ENCODE data around the gene FHIT. TPM values are rescaled to one million over a fixed set of nuclear protein-coding genes. Genes with fewer than 3 reads are reported as not detected.

The FHIT gene
- polyA plus RNA-seq, 1 of the 3 experiments (the other 2 are of a cell fraction): 0.41 TPM

DNA sequence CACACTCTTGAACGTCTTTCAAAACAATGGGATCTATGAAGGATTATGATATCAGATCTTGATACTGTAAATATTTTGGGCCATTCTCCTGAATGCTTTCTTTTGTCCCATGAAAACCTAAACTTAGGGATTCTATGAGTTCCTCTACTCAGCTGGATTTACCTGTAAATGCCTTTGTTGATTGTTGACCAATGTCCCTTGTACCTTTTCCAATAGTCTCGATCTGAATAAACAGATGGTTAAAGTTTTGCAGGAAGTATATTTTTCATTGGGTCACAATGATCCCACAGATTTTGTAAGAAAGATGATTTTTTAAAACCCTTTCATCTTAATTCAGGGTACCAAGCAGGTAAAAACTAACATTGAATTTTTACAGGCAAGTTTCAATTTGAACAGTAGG, 634.1 kb downstream of the FHIT start:
- no peaks in the 10 kb centered on the region for H3K36me3 ChIP-seq (replicated peaks in 1 of 2; ENCODE audit: control insufficient read depth in 1 of 2, insufficient read depth in 2 of 2, low read length in 1 of 2)
- no peaks in the 10 kb centered on the region for H3K27me3 ChIP-seq (ENCODE audit: insufficient read depth)
- ChIA-PET CTCF (no interaction called here), POLR2A (no interaction called here)
- no peaks in the 10 kb centered on the region for H3K79me2 ChIP-seq (ENCODE audit: insufficient read depth)
- H4K20me1 ChIP-seq (ENCODE audit: insufficient read depth): no peaks in the 10 kb centered on the region
- no peak overlapping the region for H2AFZ ChIP-seq (ENCODE audit: low read depth)
- WGBS (ENCODE audit: low lambda C conversion rate): 50% methylated on average over 2 of the region's 2 CpGs
- DNase-seq: no peak
- H3K9ac ChIP-seq: no peak overlapping the region
- H3K4me2 ChIP-seq: no peak overlapping the region
- no peak overlapping the region for H3K27ac ChIP-seq (ENCODE audit: low read depth in 2 of 2, low read length in 1 of 2)
- no peaks in the 10 kb centered on the region for H3F3A ChIP-seq (replicated peaks; ENCODE audit: insufficient read depth)
- TF ChIP-seq, protein P1, sequence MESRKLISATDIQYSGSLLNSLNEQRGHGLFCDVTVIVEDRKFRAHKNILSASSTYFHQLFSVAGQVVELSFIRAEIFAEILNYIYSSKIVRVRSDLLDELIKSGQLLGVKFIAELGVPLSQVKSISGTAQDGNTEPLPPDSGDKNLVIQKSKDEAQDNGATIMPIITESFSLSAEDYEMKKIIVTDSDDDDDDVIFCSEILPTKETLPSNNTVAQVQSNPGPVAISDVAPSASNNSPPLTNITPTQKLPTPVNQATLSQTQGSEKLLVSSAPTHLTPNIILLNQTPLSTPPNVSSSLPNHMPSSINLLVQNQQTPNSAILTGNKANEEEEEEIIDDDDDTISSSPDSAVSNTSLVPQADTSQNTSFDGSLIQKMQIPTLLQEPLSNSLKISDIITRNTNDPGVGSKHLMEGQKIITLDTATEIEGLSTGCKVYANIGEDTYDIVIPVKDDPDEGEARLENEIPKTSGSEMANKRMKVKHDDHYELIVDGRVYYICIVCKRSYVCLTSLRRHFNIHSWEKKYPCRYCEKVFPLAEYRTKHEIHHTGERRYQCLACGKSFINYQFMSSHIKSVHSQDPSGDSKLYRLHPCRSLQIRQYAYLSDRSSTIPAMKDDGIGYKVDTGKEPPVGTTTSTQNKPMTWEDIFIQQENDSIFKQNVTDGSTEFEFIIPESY (IDR thresholded peaks at IDR 0.05; ENCODE audit: borderline replicate concordance, low read depth): no peak
- no peak for TF ChIP-seq CHD2 (IDR thresholded peaks at IDR 0.05; ENCODE audit: low read length, partially characterized antibody)
- TF ChIP-seq GABPA (IDR thresholded peaks at IDR 0.05; ENCODE audit: low read depth): no peak
- no peak for TF ChIP-seq RFX5 (IDR thresholded peaks at IDR 0.05; ENCODE audit: low read length)
- no peak for TF ChIP-seq FOXJ3 (CRISPR knock-in tag; IDR thresholded peaks at IDR 0.05)
- no peak for TF ChIP-seq MXI1 (IDR thresholded peaks at IDR 0.05; ENCODE audit: low read depth, low read length)
- no peak for TF ChIP-seq RXRA (IDR thresholded peaks at IDR 0.05; ENCODE audit: borderline replicate concordance, low read depth)
- TF ChIP-seq, protein P2, sequence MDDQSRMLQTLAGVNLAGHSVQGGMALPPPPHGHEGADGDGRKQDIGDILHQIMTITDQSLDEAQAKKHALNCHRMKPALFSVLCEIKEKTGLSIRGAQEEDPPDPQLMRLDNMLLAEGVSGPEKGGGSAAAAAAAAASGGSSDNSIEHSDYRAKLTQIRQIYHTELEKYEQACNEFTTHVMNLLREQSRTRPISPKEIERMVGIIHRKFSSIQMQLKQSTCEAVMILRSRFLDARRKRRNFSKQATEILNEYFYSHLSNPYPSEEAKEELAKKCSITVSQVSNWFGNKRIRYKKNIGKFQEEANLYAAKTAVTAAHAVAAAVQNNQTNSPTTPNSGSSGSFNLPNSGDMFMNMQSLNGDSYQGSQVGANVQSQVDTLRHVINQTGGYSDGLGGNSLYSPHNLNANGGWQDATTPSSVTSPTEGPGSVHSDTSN (IDR thresholded peaks at IDR 0.05): no peak
- TF ChIP-seq EZH2phosphoT487 (IDR thresholded peaks at IDR 0.05; ENCODE audit: borderline replicate concordance, low read depth): no peak
- no peak for TF ChIP-seq NRF1 (IDR thresholded peaks at IDR 0.05; ENCODE audit: low read depth, low read length)
- no peak for TF ChIP-seq JUND (IDR thresholded peaks at IDR 0.05)
- no peak for TF ChIP-seq EP300 (IDR thresholded peaks at IDR 0.05; ENCODE audit: borderline replicate concordance in 1 of 2, low read depth in 1 of 2, low read length in 1 of 2)
- TF ChIP-seq MEF2A (IDR thresholded peaks at IDR 0.05; ENCODE audit: borderline replicate concordance, low read depth): no peak
- TF ChIP-seq, protein P3, sequence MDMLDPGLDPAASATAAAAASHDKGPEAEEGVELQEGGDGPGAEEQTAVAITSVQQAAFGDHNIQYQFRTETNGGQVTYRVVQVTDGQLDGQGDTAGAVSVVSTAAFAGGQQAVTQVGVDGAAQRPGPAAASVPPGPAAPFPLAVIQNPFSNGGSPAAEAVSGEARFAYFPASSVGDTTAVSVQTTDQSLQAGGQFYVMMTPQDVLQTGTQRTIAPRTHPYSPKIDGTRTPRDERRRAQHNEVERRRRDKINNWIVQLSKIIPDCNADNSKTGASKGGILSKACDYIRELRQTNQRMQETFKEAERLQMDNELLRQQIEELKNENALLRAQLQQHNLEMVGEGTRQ (IDR thresholded peaks at IDR 0.05; ENCODE audit: borderline replicate concordance, low read depth, low read length): no peak
- TF ChIP-seq TAF1 (IDR thresholded peaks at IDR 0.05; ENCODE audit: borderline replicate concordance, low read depth, low read length): no peak
- no peak for TF ChIP-seq SIN3A (IDR thresholded peaks at IDR 0.05; ENCODE audit: borderline replicate concordance, low read depth, low read length)
- TF ChIP-seq FOSL2 (IDR thresholded peaks at IDR 0.05; ENCODE audit: borderline replicate concordance, low read depth): no peak
- no peak for TF ChIP-seq YY1 (IDR thresholded peaks at IDR 0.05; ENCODE audit: low read depth)
- no peak for TF ChIP-seq TCF12 (IDR thresholded peaks at IDR 0.05)
- TF ChIP-seq, protein P4, sequence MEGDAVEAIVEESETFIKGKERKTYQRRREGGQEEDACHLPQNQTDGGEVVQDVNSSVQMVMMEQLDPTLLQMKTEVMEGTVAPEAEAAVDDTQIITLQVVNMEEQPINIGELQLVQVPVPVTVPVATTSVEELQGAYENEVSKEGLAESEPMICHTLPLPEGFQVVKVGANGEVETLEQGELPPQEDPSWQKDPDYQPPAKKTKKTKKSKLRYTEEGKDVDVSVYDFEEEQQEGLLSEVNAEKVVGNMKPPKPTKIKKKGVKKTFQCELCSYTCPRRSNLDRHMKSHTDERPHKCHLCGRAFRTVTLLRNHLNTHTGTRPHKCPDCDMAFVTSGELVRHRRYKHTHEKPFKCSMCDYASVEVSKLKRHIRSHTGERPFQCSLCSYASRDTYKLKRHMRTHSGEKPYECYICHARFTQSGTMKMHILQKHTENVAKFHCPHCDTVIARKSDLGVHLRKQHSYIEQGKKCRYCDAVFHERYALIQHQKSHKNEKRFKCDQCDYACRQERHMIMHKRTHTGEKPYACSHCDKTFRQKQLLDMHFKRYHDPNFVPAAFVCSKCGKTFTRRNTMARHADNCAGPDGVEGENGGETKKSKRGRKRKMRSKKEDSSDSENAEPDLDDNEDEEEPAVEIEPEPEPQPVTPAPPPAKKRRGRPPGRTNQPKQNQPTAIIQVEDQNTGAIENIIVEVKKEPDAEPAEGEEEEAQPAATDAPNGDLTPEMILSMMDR (IDR thresholded peaks at IDR 0.05): no peak
- no peak overlapping the region for H3K4me3 ChIP-seq (ENCODE audit: low read depth in 2 of 2, low read length in 1 of 2)
- no peaks in the 10 kb centered on the region for H3K4me1 ChIP-seq (ENCODE audit: control insufficient read depth in 1 of 2, insufficient read depth in 2 of 2, low read depth in 1 of 2, low read length in 1 of 2)
- H3K9me2 ChIP-seq: no peaks in the 10 kb centered on the region
- H3K9me3 ChIP-seq: peaks cover 4% of the 10 kb centered on the region; the same call in 1 of the 2 replicates
